HG03460 (cell line): ENCODE results near the gene ARL15.
"Not testable (repeated sequence)": the region's sequence is repeated elsewhere in the genome, so short reads cannot be mapped to it uniquely, and the experiment has no call there.

ENCODE experiments used
- ATAC-seq: cut with Tn5 transposase; IDR thresholded peaks from one replicate; pipeline ENCODE4 v1.9.1; 2021; ENCODE audit not compliant: unreplicated experiment

Gene ARL15

GRCh38 chr5:54103871-54104270 lies 206.5 kb downstream of the ARL15 start:
- ATAC-seq, result no peak

- ATAC-seq, result no peak
Observed at GRCh38 chr5:54098267-54098666, 212.1 kb downstream of the ARL15 start.

- no peak for ATAC-seq
Observed at GRCh38 chr5:54095969-54096368, 214.4 kb downstream of the ARL15 start.

- no peak for ATAC-seq
Observed at GRCh38 chr5:54094706-54095105, 215.7 kb downstream of the ARL15 start.

GRCh38 chr5:54093861-54094260 lies 216.5 kb downstream of the ARL15 start:
- peak; percentile 58 for ATAC-seq

GRCh38 chr5:54093081-54093492 lies 217.3 kb downstream of the ARL15 start:
- ATAC-seq, result no peak

GRCh38 chr5:54091307-54092130 lies 218.9 kb downstream of the ARL15 start:
- ATAC-seq, result no peak

GRCh38 chr5:54090495-54091120 lies 219.8 kb downstream of the ARL15 start:
- ATAC-seq, result no peak

GRCh38 chr5:54088081-54088480 lies 222.3 kb downstream of the ARL15 start:
- ATAC-seq, result no peak

- no peak for ATAC-seq
Observed at GRCh38 chr5:54087436-54087835, 222.9 kb downstream of the ARL15 start.

- ATAC-seq, result no peak
Observed at GRCh38 chr5:54086191-54086590, 224.2 kb downstream of the ARL15 start.

GRCh38 chr5:54084696-54085095 lies 225.7 kb downstream of the ARL15 start:
- ATAC-seq, result no peak

- no peak for ATAC-seq
Observed at GRCh38 chr5:54083851-54084250, 226.5 kb downstream of the ARL15 start.

GRCh38 chr5:54083245-54083644 lies 227.1 kb downstream of the ARL15 start:
- ATAC-seq, result no peak

- no peak for ATAC-seq
Observed at GRCh38 chr5:54081415-54081814, 229.0 kb downstream of the ARL15 start.

- no peak for ATAC-seq
Observed at GRCh38 chr5:54080831-54081230, 229.5 kb downstream of the ARL15 start.

GRCh38 chr5:54073735-54074134 lies 236.6 kb downstream of the ARL15 start:
- no peak for ATAC-seq

GRCh38 chr5:54073131-54073530 lies 237.2 kb downstream of the ARL15 start:
- ATAC-seq, result no peak

GRCh38 chr5:54066433-54066832 lies 243.9 kb downstream of the ARL15 start:
- no peak for ATAC-seq

GRCh38 chr5:54063817-54064216 lies 246.6 kb downstream of the ARL15 start:
- ATAC-seq, result no peak

- no peak for ATAC-seq
Observed at GRCh38 chr5:54062958-54063357, 247.4 kb downstream of the ARL15 start.

- not testable (repeated sequence) for ATAC-seq
Observed at GRCh38 chr5:54060919-54061318, 249.5 kb downstream of the ARL15 start.
